WTC11 (cell line): ENCODE data around the gene PGLYRP3.

ENCODE experiments used
- AFF4 ChIP-seq: sonication (generic); formaldehyde crosslinking; IDR thresholded peaks from 2 replicates; pipeline ENCODE4 v1.8.1; 2023; ENCODE audit warnings: mild to moderate bottlenecking, missing genetic modification reagents, borderline replicate concordance
- CTCF ChIP-seq: fragments of 200-600 bp; IDR thresholded peaks from 2 replicates; pipeline ENCODE4 v1.8.0; 2022; ENCODE audit warnings: antibody characterized with exemption
- IRF2 ChIP-seq: sonication (generic); formaldehyde crosslinking; IDR thresholded peaks from 2 replicates; pipeline ENCODE4 v1.8.0; 2022; ENCODE audit warnings: low read depth, missing genetic modification reagents, borderline replicate concordance
- MYBL2 ChIP-seq: sonication (generic); formaldehyde crosslinking; IDR thresholded peaks from 2 replicates; pipeline ENCODE4 v1.8.1; 2023; ENCODE audit warnings: mild to moderate bottlenecking, moderate library complexity, missing genetic modification reagents
- NR2C2 ChIP-seq: sonication (generic); formaldehyde crosslinking; IDR thresholded peaks from 2 replicates; pipeline ENCODE4 v1.8.0; 2022; ENCODE audit warnings: mild to moderate bottlenecking, missing genetic modification reagents
- PRDM15 ChIP-seq: sonication (generic); formaldehyde crosslinking; IDR thresholded peaks from 2 replicates; pipeline ENCODE4 v1.8.0; 2022; ENCODE audit warnings: missing genetic modification reagents
- TEAD1 ChIP-seq: sonication (generic); formaldehyde crosslinking; IDR thresholded peaks from 2 replicates; pipeline ENCODE4 v1.8.0; 2022; ENCODE audit warnings: mild to moderate bottlenecking, missing genetic modification reagents
- TP53 ChIP-seq: sonication (generic); formaldehyde crosslinking; IDR thresholded peaks from 2 replicates; pipeline ENCODE4 v1.8.1; 2023; ENCODE audit warnings: mild to moderate bottlenecking, missing genetic modification reagents
- USF2 ChIP-seq: sonication (generic); formaldehyde crosslinking; IDR thresholded peaks from 2 replicates; pipeline ENCODE4 v1.8.1; 2023; ENCODE audit warnings: mild to moderate bottlenecking, missing genetic modification reagents, moderate library complexity

- TF ChIP-seq NR2C2 (CRISPR knock-in tag) (no peak), AFF4 (no peak), CTCF (no peak), PRDM15 (CRISPR knock-in tag) (no peak), TP53 (no peak), IRF2 (CRISPR knock-in tag) (no peak), TEAD1 (CRISPR knock-in tag) (no peak), MYBL2 (no peak), USF2 (CRISPR knock-in tag) (no peak)
These were observed 6.2 kb downstream of the PGLYRP3 start for GRCh38 chr1:153306303-153307220.
